Endothelial cell of umbilical vein (primary cell): ENCODE results near the gene ADD2. TPM values are rescaled to one million over a fixed set of nuclear protein-coding genes. Genes with fewer than 3 reads are reported as not detected.

Experiments used
- BruUV-seq: library from RNA; stranded (reverse); fragments of 400-500 nt; replicated peaks from 2 replicates; lab custom pipeline; 2021; lab: Mats Ljungman, UMichigan
- CTCF ChIA-PET: fragments of 300-600, 350-600 bp; sonication (Branson Sonifier 250); formaldehyde crosslinking; loops from one replicate; lab custom pipeline; 2021; ENCODE audit warnings: antibody characterized with exemption, inconsistent platforms; lab: Charles Lee
- POLR2A ChIA-PET: fragments of 300-600, 350-600 bp; sonication (Branson Sonifier 250); formaldehyde crosslinking; loops from one replicate; lab custom pipeline; 2021; ENCODE audit warnings: antibody characterized with exemption, inconsistent platforms; lab: Charles Lee
- DNase-seq: peaks from one replicate; pipeline ENCODE4 v3.0.0-alpha.2; 2011; ENCODE audit warnings: low read depth, low spot score
- FAIRE-seq: peaks from 2 replicates; lab custom pipeline; 2011; peaks lifted over from hg19 to GRCh38; lab: Jason Lieb, UNC
- H2AFZ ChIP-seq: 2 replicates; pipeline ENCODE4 v1.6.0; 2012; ENCODE audit warnings: low read depth, low read length, control low read depth, inconsistent platforms
- H3K27ac ChIP-seq: 2 replicates; pipeline ENCODE4 v1.5.1; 2011; ENCODE audit warnings: low read depth, mild to moderate bottlenecking, control low read depth, low read length, moderate library complexity; ENCODE audit not compliant: insufficient read depth
- H3K27me3 ChIP-seq, 2 experiments: 2 replicates each; pipeline versions ENCODE4 v1.6.0 to v1.6.1; 2011; ENCODE audit warnings: low read length in 2 of 2, mixed read lengths in 1 of 2; ENCODE audit not compliant: control insufficient read depth in 2 of 2, insufficient read depth in 2 of 2
- H3K36me3 ChIP-seq, 2 experiments: 2 replicates in 1 of 2; 3 replicates in 1 of 2; pipeline ENCODE4 v1.5.1; 2011; ENCODE audit warnings: low read length in 2 of 2, mild to moderate bottlenecking in 1 of 2, moderate library complexity in 1 of 2; ENCODE audit not compliant: control insufficient read depth in 2 of 2, insufficient read depth in 2 of 2; ENCODE audit errors: extremely low read depth in 1 of 2
- H3K4me1 ChIP-seq: 3 replicates; pipeline ENCODE4 v1.5.1; 2011; ENCODE audit warnings: mild to moderate bottlenecking, low read length; ENCODE audit not compliant: control insufficient read depth, insufficient read depth; ENCODE audit errors: extremely low read depth
- H3K4me2 ChIP-seq: 2 replicates; pipeline ENCODE4 v1.6.1; 2011; ENCODE audit warnings: low read length, control low read depth, mixed read lengths; ENCODE audit not compliant: insufficient read depth
- H3K4me3 ChIP-seq, 3 experiments: fragments of 200-600 bp in 1 of 3; sonication (generic), shearing (Covaris generic) in 1 of 3; replicated peaks in 1 of 3; 2 replicates each; pipeline ENCODE4 v1.5.1; 2011 to 2016; ENCODE audit warnings: control low read depth in 3 of 3, low read length in 3 of 3, mild to moderate bottlenecking in 2 of 3, inconsistent platforms in 1 of 3, low read depth in 1 of 3, moderate library complexity in 1 of 3; ENCODE audit not compliant: insufficient read depth in 1 of 3
- H3K79me2 ChIP-seq: 2 replicates; pipeline ENCODE4 v1.6.0; 2012; ENCODE audit warnings: low read length, inconsistent platforms; ENCODE audit not compliant: control insufficient read depth, insufficient read depth
- H3K9ac ChIP-seq: replicated peaks from 2 replicates; pipeline ENCODE3; 2011; ENCODE audit warnings: low read length, control low read depth; ENCODE audit not compliant: insufficient read depth; ENCODE audit errors: extremely low read depth
- H3K9me1 ChIP-seq: replicated peaks from 3 replicates; pipeline ENCODE4 v1.6.0; 2011; ENCODE audit warnings: mild to moderate bottlenecking, low read length; ENCODE audit not compliant: control insufficient read depth, insufficient read depth; ENCODE audit errors: extremely low read depth
- H3K9me3 ChIP-seq: replicated peaks from 2 replicates; pipeline ENCODE4 v1.5.1; 2012; ENCODE audit warnings: low read length, inconsistent platforms; ENCODE audit not compliant: control insufficient read depth, insufficient read depth
- H4K20me1 ChIP-seq: replicated peaks from 2 replicates; pipeline ENCODE3; 2011; ENCODE audit warnings: mild to moderate bottlenecking, low read length; ENCODE audit not compliant: control insufficient read depth, insufficient read depth; ENCODE audit errors: extremely low read depth
- CTCF ChIP-seq, 2 donors: IDR thresholded peaks; 1 replicate in 1 of 2; 2 replicates in 1 of 2; pipeline ENCODE4 v1.5.1; 2011; ENCODE audit warnings: low read length in 2 of 2, mild to moderate bottlenecking in 2 of 2, moderate library complexity in 2 of 2, control low read depth in 1 of 2, inconsistent platforms in 1 of 2, low read depth in 1 of 2; ENCODE audit not compliant: insufficient read depth in 1 of 2; ENCODE audit errors: extremely low read depth in 1 of 2
- EZH2 ChIP-seq: IDR thresholded peaks from 2 replicates; pipeline ENCODE4 v1.6.1; 2012; ENCODE audit warnings: borderline replicate concordance, low read depth, mild to moderate bottlenecking, moderate library complexity, low read length, inconsistent platforms; ENCODE audit not compliant: severe bottlenecking
- FOS ChIP-seq: IDR thresholded peaks from 2 replicates; pipeline ENCODE4 v1.6.1; 2011; ENCODE audit warnings: mild to moderate bottlenecking, low read length, moderate library complexity, borderline replicate concordance; ENCODE audit not compliant: insufficient read depth
- GATA2 ChIP-seq: IDR thresholded peaks from 2 replicates; pipeline ENCODE4 v1.7.0; 2011; ENCODE audit warnings: low read depth, mild to moderate bottlenecking, moderate library complexity, mixed read lengths, low read length; ENCODE audit not compliant: insufficient read length, insufficient read depth
- JUN ChIP-seq: IDR thresholded peaks from 2 replicates; pipeline ENCODE4 v1.6.1; 2011; ENCODE audit warnings: borderline replicate concordance, low read depth; ENCODE audit not compliant: insufficient read length, insufficient read depth
- MAX ChIP-seq: IDR thresholded peaks from 2 replicates; pipeline ENCODE4 v1.6.1; 2011; ENCODE audit not compliant: insufficient read depth, insufficient read length
- MYC ChIP-seq: IDR thresholded peaks from one replicate; pipeline ENCODE4 v1.6.1; 2011; ENCODE audit warnings: mild to moderate bottlenecking, low read depth, low read length
- POLR2A ChIP-seq: IDR thresholded peaks from 2 replicates; pipeline ENCODE4 v1.6.1; 2012; ENCODE audit warnings: low read depth, mild to moderate bottlenecking, control low read depth, low read length
- POLR2AphosphoS5 ChIP-seq: IDR thresholded peaks from 2 replicates; pipeline ENCODE4 v1.6.1; 2012; ENCODE audit warnings: low read depth, mild to moderate bottlenecking, control low read depth, low read length, moderate library complexity; ENCODE audit not compliant: insufficient read depth
- dilution Hi-C: fragments of 300-500 bp; cut with MboI; formaldehyde crosslinking; loops from one replicate; pipeline ENCODE4 v1.15.0; 2019; ENCODE audit warnings: low sequenced_read_pairs; ENCODE audit not compliant: extremely low pct_ligation_motif_present
- intact Hi-C: fragments of 100-400 bp; cut with micrococcal nuclease; formaldehyde crosslinking; loops from one replicate; pipeline ENCODE4 v1.10.0; 2022
- polyA plus RNA-seq, 4 experiments: library from polyadenylated mRNA; depleted of rRNA in 3 of 4; stranded (reverse) in 3 of 4; unstranded in 1 of 4; fragments of >200 nt; gene quantifications; 2 replicates each; pipeline versions ENCODE4 v1.2.1 to v1.2.3, GENCODE V29; 2011 to 2012; ENCODE audit warnings: missing spikeins in 1 of 4
- total RNA-seq: library from RNA; stranded (reverse); gene quantifications from 2 replicates; pipeline ENCODE4 v1.2.3, GENCODE V29; 2021

ADD2 gene
- total and polyA plus RNA-seq, 2 donors (not counting 3 experiments of a cell fraction or from before 2014, with no cell fraction given) = 0.17 TPM; not detected in 1

- no peak overlapping the region for H3K4me3 ChIP-seq
- ChIA-PET CTCF (interaction anchor here (1.0 kb wide), 1 partner anchor 22 kb away, joined by 5 read pairs; no protein-coding TSS in a partner anchor), POLR2A (no interaction called here)
- no peaks in the 10 kb centered on the region for H3K9me3 ChIP-seq
- no peaks in the 10 kb centered on the region for H3K36me3 ChIP-seq
- H2AFZ ChIP-seq = no peak overlapping the region
- no peaks in the 10 kb centered on the region for H3K9me1 ChIP-seq
- no peak overlapping the region for H3K27ac ChIP-seq
- intact Hi-C loops (no loop called here), dilution Hi-C loops (no loop called here)
- H3K4me1 ChIP-seq = peaks cover 3% of the 10 kb centered on the region
- H3K9ac ChIP-seq = no peak overlapping the region
- FAIRE-seq (no peak), DNase-seq (no peak)
- TF ChIP-seq POLR2A (no peak), MAX (no peak), MYC (no peak), POLR2AphosphoS5 (no peak), GATA2 (no peak), EZH2 (no peak), JUN (no peak), FOS (no peak), CTCF (IDR thresholded peaks at IDR 0.05; ENCODE audit: extremely low read depth in 1 of 2, insufficient read depth in 1 of 2, low read depth in 1 of 2, low read length in 2 of 2) (no peak)
- no TSS peak for BruUV-seq
- H3K4me2 ChIP-seq = no peak overlapping the region
- no peaks in the 10 kb centered on the region for H3K79me2 ChIP-seq
- peaks cover 51 to 58% of the 10 kb centered on the region in 2 experiments for H3K27me3 ChIP-seq
- no peaks in the 10 kb centered on the region for H4K20me1 ChIP-seq
These were observed 811 bp downstream of the ADD2 start for GRCh38 chr2:70767079-70767698.
